DMS114 treated with DMSO at 0.1 percent for 48 hours (cell line): ENCODE results near the gene RCAN2.
"Not testable (repeated sequence)": the region's sequence is repeated elsewhere in the genome, so short reads cannot be mapped to it uniquely, and the experiment has no call there.

Experiments
- DNase-seq: peaks from one replicate; lab custom pipeline; 2025; ENCODE audit not compliant: unreplicated experiment; lab: John Stamatoyannopoulos, UW

Gene RCAN2

DNA sequence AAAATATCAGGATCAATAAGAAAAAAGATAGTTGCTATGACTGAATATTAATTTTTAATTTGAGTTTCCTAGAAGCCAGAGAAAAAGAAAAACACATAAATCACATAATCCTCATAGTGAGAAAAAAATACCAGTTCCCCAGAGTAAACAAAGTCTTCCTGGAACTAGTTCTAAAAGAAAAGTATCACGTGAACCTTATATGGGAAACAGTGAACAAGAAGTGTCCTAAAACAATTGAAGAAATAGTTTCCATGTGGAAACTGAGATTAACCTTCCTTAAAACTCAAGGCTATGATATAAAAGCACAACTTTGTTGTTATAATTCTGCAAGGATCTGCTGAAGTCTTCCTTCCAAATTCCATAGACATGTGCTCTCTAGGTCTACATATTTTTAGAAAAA lies 50.6 kb downstream of the RCAN2 start:
- DNase-seq, result no peak

GRCh38 chr6:46440141-46440540 lies 51.1 kb downstream of the RCAN2 start:
- DNase-seq, result no peak

GRCh38 chr6:46438245-46438644 lies 53.0 kb downstream of the RCAN2 start:
- DNase-seq, result no peak

DNA sequence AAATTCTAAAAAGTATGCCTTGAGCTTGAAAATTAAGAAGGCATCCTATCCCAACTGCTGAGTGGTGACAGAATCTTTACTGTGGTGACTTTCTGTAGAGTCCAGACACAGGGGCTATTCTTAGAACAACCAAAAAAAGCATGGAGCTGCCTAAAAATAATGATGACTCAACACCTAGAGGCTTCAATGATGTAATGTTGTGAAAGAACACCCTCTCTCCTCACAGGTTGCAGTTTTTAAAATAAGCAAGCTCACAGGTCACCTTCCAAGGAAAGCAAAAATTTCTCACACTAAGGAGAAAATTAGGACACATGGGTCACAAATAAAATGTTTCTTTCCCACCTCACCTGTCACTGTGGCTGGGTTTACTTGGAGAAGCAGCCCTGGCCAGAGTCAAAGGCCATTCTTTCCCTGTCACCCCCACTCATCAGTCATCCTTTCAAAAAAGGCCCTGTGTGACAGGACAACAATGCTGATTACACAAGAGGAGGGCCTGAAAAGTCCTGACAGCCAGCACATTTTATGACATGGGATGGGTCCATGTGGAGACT lies 53.5 kb downstream of the RCAN2 start:
- DNase-seq, result no peak

- no peak for DNase-seq
These were observed 68.6 kb downstream of the RCAN2 start for GRCh38 chr6:46422619-46423018.

DNA sequence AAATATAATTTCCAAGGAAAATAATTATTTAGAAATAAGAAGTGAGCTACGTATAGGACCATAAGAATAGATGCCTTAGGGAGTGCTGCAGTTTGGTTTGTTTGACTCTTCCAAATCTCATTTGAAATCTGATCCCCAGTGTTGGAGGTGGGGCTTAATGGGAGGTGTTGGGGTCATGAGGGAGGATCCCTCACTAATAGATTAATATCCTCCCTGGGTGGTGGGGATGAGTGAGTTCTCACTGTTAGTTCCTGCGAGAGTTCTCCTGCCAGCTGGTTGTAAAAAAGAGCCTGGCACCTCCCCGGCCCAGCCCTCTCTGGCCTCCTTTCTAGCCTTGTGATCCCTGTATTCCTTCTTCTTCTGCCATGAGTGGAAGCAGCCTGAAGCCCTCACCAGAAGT lies 69.3 kb downstream of the RCAN2 start:
- no peak for DNase-seq

- DNase-seq, result no peak
These were observed 70.2 kb downstream of the RCAN2 start for GRCh38 chr6:46420921-46421638.

DNA sequence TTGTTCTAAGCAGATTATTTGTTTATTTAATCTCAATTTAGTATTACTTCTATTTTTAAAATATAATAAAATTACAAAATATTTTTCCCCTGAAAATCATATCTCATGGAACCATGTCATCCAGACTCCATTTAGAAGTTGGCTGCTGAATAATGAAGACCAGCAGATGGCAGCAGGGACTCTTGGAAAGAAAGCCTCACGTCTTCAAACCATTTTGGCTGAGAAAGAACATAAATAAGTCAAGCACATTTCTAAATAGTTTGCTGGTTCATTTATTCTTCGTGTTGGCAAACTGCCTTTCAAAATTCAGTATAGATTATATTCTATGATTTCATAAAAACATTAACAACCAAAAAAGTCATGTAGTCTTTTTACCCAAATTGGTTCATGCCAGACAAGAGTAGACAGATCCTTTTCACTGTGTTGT lies 71.7 kb downstream of the RCAN2 start:
- peak; percentile 75 for DNase-seq

DNA sequence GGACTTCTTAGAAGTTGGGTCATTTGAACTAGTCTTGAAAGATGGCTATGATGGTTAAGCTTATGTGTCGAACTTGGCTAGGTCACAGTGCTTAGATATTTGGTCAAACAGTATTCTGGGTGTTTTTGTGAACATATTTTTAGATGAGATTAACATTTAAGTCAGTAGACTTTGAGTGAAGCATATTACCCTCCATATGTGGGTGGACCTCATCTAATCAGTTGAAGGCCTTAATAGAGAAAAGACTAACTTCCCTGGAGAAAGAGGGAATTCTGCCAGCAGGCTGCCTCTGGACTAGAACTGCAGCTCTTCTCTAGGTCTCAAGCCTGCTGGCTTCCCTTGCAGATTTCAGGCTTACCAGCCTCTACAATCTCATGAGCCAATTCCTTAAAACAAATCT lies 76.9 kb downstream of the RCAN2 start:
- DNase-seq, result no peak

GRCh38 chr6:46412662-46413061 lies 78.6 kb downstream of the RCAN2 start:
- no peak for DNase-seq

- DNase-seq, result no peak
These were observed 79.6 kb downstream of the RCAN2 start for GRCh38 chr6:46411456-46412197.

GRCh38 chr6:46410334-46410953 lies 80.8 kb downstream of the RCAN2 start:
- peak; percentile 70 for DNase-seq

GRCh38 chr6:46407776-46408530 lies 83.3 kb downstream of the RCAN2 start:
- no peak for DNase-seq

- no peak for DNase-seq
These were observed 84.0 kb downstream of the RCAN2 start for GRCh38 chr6:46407246-46407645.

GRCh38 chr6:46405620-46406180 lies 85.5 kb downstream of the RCAN2 start:
- DNase-seq, result not testable (repeated sequence)

DNA sequence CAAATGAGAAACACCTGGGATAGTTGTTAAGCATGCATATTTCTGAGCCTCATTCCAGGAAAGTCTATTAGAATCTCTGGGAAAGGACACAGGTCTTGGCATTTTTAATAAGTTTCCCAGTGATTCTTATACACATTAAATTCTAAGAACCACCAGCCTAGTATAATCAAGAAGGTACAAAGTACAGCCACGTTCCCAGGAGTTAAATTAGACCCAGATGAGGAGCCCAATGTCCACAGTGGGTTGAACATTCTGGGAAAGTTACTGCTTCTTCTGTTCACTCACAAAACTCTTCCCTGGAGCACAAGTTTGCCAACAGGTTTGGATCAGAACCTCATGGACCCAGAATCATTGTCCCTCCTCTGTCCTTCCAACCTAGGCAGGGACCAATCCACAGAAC lies 90.4 kb downstream of the RCAN2 start:
- no peak for DNase-seq

GRCh38 chr6:46395530-46395929 lies 95.7 kb downstream of the RCAN2 start:
- DNase-seq, result no peak

DNA sequence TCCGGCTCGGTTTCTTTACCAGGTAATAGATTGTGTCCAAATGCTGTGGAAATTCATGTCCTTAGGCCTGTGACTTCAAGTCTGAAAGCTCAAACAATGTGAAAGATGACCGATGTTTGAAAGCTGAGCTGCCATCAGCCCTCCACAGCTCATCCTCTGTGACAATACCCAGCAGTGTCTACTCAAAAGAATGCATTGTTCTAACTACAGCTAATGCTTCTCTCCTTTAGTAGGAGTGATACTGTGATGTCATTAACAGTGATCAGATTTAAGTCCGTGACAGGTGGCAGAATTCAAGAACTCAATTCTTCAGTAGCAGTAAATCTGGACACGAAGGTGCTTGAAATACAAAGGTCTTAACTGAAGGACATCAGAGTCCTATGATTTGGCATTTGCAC lies 97.3 kb downstream of the RCAN2 start:
- DNase-seq, result no peak

- no peak for DNase-seq
These were observed 97.9 kb downstream of the RCAN2 start for GRCh38 chr6:46393161-46393939.

DNA sequence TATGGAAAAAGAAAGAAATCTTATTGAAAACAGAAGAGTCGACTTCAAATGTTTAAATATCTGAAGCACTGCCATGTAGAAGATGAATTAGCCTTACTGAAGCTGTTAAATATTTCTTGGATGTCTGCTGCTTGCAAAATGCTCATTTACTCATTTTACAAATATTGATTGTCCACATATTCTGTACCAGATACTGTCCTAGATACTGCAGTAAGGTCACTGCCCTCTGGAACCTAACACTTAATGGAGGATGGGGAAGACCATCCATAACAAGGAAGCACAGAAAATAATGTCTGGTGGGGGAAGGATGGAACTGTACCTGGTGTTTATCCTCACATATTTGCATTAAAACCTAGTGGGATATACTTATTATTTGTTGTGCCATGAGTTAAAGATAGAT lies 99.0 kb downstream of the RCAN2 start:
- DNase-seq, result no peak
